Neuronal stem cell (in vitro differentiated cells): ENCODE measurements around the gene KAZN.

Experiments used
- DNase-seq: peaks from one replicate; pipeline ENCODE4 v3.0.0-alpha.2; 2013; ENCODE audit warnings: low spot score
- H2AFZ ChIP-seq: one replicate; pipeline ENCODE4 v1.6.1; 2013; ENCODE audit warnings: mild to moderate bottlenecking, low read length, inconsistent platforms
- H2AK5ac ChIP-seq: 2 replicates; pipeline ENCODE4 v1.6.1; 2013; ENCODE audit warnings: low read depth, mild to moderate bottlenecking, inconsistent platforms, low read length, moderate library complexity, mixed read lengths
- H2BK120ac ChIP-seq: 2 replicates; pipeline ENCODE4 v1.6.1; 2013; ENCODE audit warnings: low read depth, mild to moderate bottlenecking, inconsistent platforms, low read length, moderate library complexity, mixed read lengths
- H2BK12ac ChIP-seq: one replicate; pipeline ENCODE4 v1.6.1; 2013; ENCODE audit warnings: low read length, inconsistent platforms
- H2BK15ac ChIP-seq: 2 replicates; pipeline ENCODE4 v1.6.1; 2013; ENCODE audit warnings: mild to moderate bottlenecking, low read length, inconsistent platforms, mixed read lengths
- H2BK5ac ChIP-seq: one replicate; pipeline ENCODE4 v1.6.1; 2013; ENCODE audit warnings: inconsistent platforms, mild to moderate bottlenecking, low read length, moderate library complexity
- H3K14ac ChIP-seq: one replicate; pipeline ENCODE4 v1.6.1; 2013; ENCODE audit warnings: low read length, inconsistent platforms
- H3K18ac ChIP-seq: 2 replicates; pipeline ENCODE4 v1.6.1; 2013; ENCODE audit warnings: low read length, inconsistent platforms
- H3K23ac ChIP-seq: 2 replicates; pipeline ENCODE4 v1.6.1; 2013; ENCODE audit warnings: low read depth, mild to moderate bottlenecking, mixed read lengths, low read length, inconsistent platforms; ENCODE audit not compliant: poor library complexity
- H3K27ac ChIP-seq: replicated peaks from 3 replicates; pipeline ENCODE4 v1.5.1; 2013; ENCODE audit warnings: low read length, inconsistent platforms
- H3K27me3 ChIP-seq, 3 experiments: 2 replicates each; pipeline ENCODE4 v1.6.1; 2013; ENCODE audit warnings: low read length in 3 of 3, mild to moderate bottlenecking in 2 of 3, inconsistent platforms in 1 of 3, low read depth in 1 of 3, mixed read lengths in 1 of 3, moderate library complexity in 1 of 3; ENCODE audit not compliant: control insufficient read depth in 3 of 3, insufficient read depth in 3 of 3
- H3K36me3 ChIP-seq, 2 donors: replicated peaks in 1 of 2; 2 replicates each; pipeline ENCODE4 v1.6.1; 2013; ENCODE audit warnings: low read length in 2 of 2; ENCODE audit not compliant: control insufficient read depth in 2 of 2, insufficient read depth in 2 of 2
- H3K4ac ChIP-seq: 2 replicates; pipeline ENCODE4 v1.6.1; 2013; ENCODE audit warnings: inconsistent platforms, mild to moderate bottlenecking, low read length, moderate library complexity
- H3K4me1 ChIP-seq, 2 donors: 1 replicate in 1 of 2; 2 replicates in 1 of 2; pipeline ENCODE4 v1.6.1; 2013; ENCODE audit warnings: low read length in 2 of 2, low read depth in 1 of 2; ENCODE audit not compliant: control insufficient read depth in 2 of 2, insufficient read depth in 1 of 2
- H3K4me2 ChIP-seq: one replicate; pipeline ENCODE4 v1.6.1; 2013; ENCODE audit warnings: mild to moderate bottlenecking, low read length, inconsistent platforms; ENCODE audit not compliant: insufficient read depth, poor library complexity, severe bottlenecking
- H3K4me3 ChIP-seq, 2 donors: 2 replicates each; pipeline ENCODE4 v1.5.1; 2013; ENCODE audit warnings: low read length in 2 of 2, mild to moderate bottlenecking in 2 of 2, inconsistent platforms in 1 of 2, moderate library complexity in 1 of 2
- H3K79me1 ChIP-seq: one replicate; pipeline ENCODE4 v1.6.1; 2013; ENCODE audit warnings: low read depth, mild to moderate bottlenecking, inconsistent platforms, low read length, moderate library complexity
- H3K9ac ChIP-seq: one replicate; pipeline ENCODE4 v1.6.1; 2013; ENCODE audit warnings: mild to moderate bottlenecking, low read depth, low read length, inconsistent platforms; ENCODE audit not compliant: poor library complexity
- H3K9me3 ChIP-seq, 2 donors: replicated peaks in 1 of 2; 2 replicates each; pipeline versions ENCODE3 to v1.6.1; 2013; ENCODE audit warnings: low read length in 2 of 2, mild to moderate bottlenecking in 2 of 2, inconsistent platforms in 1 of 2, low read depth in 1 of 2, mixed read lengths in 1 of 2, moderate library complexity in 1 of 2; ENCODE audit not compliant: control insufficient read depth in 2 of 2, insufficient read depth in 1 of 2
- H4K8ac ChIP-seq: one replicate; pipeline ENCODE4 v1.6.1; 2013; ENCODE audit warnings: low read depth, mild to moderate bottlenecking, inconsistent platforms, low read length, moderate library complexity
- H4K91ac ChIP-seq: one replicate; pipeline ENCODE4 v1.6.1; 2013; ENCODE audit warnings: low read length, low read depth, mild to moderate bottlenecking, inconsistent platforms; ENCODE audit not compliant: poor library complexity
- WGBS, 2 donors: extraction: QIAGEN DNeasy Blood & Tissue Kit; methylation state at CpG; one replicate each; pipeline ENCODE4 v1.1.7; 2013; ENCODE audit warnings: missing lambda C conversion rate in 2 of 2, mixed read lengths in 1 of 2; ENCODE audit not compliant: insufficient read length in 2 of 2, insufficient replicate concordance in 1 of 2; ENCODE audit errors: extremely low coverage in 2 of 2; 5-methylcytosine and 5-hydroxymethylcytosine counted together

Gene KAZN

GRCh38 chr1:15151871-15152270, 553.4 kb downstream of the KAZN start:
- Histone ChIP-seq H2AK5ac (no peak overlapping the region), H3K18ac (no peak overlapping the region), H3K27me3 (peaks cover 5 to 41% (median 26%) of the 10 kb centered on the region in 3 experiments), H2BK120ac (no peak overlapping the region), H3K14ac (no peak overlapping the region), H3K79me1 (peaks cover 4% of the 10 kb centered on the region), H3K4me2 (no peak overlapping the region), H3K9ac (no peak overlapping the region), H2AFZ (no peak overlapping the region), H3K9me3 (peaks cover 0 to 2% of the 10 kb centered on the region in 2 donors), H2BK12ac (no peak overlapping the region), H3K36me3 (no peaks in the 10 kb centered on the region), H3K4me1 (peaks cover 2 to 3% of the 10 kb centered on the region in 2 donors), H4K91ac (no peak overlapping the region), H3K4ac (no peak overlapping the region), H3K23ac (no peak overlapping the region), H3K27ac (no peak overlapping the region), H3K4me3 (no peak overlapping the region), H2BK5ac (no peak overlapping the region), H2BK15ac (no peak overlapping the region), H4K8ac (no peak overlapping the region)
- no peak for DNase-seq
- no CpG with 5 or more reads among the region's 3 CpGs for WGBS, 2 donors

GRCh38 chr1:15152318-15153183, 554.1 kb downstream of the KAZN start:
- no peak overlapping the region for H2BK15ac ChIP-seq
- no peak overlapping the region for H2AK5ac ChIP-seq
- DNase-seq = peak; percentile 58
- no peak overlapping the region for H3K4ac ChIP-seq
- peaks cover 4% of the 10 kb centered on the region for H3K79me1 ChIP-seq
- no peak overlapping the region for H4K91ac ChIP-seq
- peaks cover 0 to 2% of the 10 kb centered on the region in 2 donors for H3K9me3 ChIP-seq
- peak overlapping the region; percentile 92 for H3K4me2 ChIP-seq
- no peak overlapping the region for H4K8ac ChIP-seq
- H3K27ac ChIP-seq = no peak overlapping the region
- H3K36me3 ChIP-seq = no peaks in the 10 kb centered on the region
- no peak overlapping the region for H2BK12ac ChIP-seq
- H2BK5ac ChIP-seq = no peak overlapping the region
- WGBS, 2 donors = no CpG with 5 or more reads among the region's 61 CpGs
- no peak overlapping the region for H3K23ac ChIP-seq
- H3K18ac ChIP-seq = peak overlapping the region; percentile 84
- no peak overlapping the region for H2BK120ac ChIP-seq
- H3K4me1 ChIP-seq = peaks cover 2 to 6% of the 10 kb centered on the region in 2 donors
- H3K27me3 ChIP-seq = peaks cover 5 to 41% (median 26%) of the 10 kb centered on the region in 3 experiments
- peak overlapping the region; percentile 71 for H3K9ac ChIP-seq
- no peak overlapping the region for H3K14ac ChIP-seq
- H2AFZ ChIP-seq = peak overlapping the region; percentile 98
- H3K4me3 ChIP-seq = peak overlapping the region; percentile 62 to 74

- Histone ChIP-seq H3K36me3 (no peaks in the 10 kb centered on the region), H4K91ac (no peak within 1 kb of the TSS), H3K4me2 (peak within 1 kb of the TSS; percentile 92), H3K79me1 (peaks cover 4% of the 10 kb centered on the region), H3K9me3 (peaks cover 0 to 2% of the 10 kb centered on the region in 2 donors), H4K8ac (no peak within 1 kb of the TSS), H2AFZ (peak within 1 kb of the TSS; percentile 98), H2AK5ac (peak within 1 kb of the TSS; percentile 18), H2BK12ac (no peak within 1 kb of the TSS), H2BK15ac (peak within 1 kb of the TSS; percentile 59), H3K4me3 (peak within 1 kb of the TSS; percentile 62 to 87), H3K9ac (peak within 1 kb of the TSS; percentile 79), H3K23ac (no peak within 1 kb of the TSS), H3K14ac (no peak within 1 kb of the TSS), H3K18ac (peak within 1 kb of the TSS; percentile 84), H3K27ac (no peak within 1 kb of the TSS), H3K4me1 (peaks cover 3 to 6% of the 10 kb centered on the region in 2 donors), H2BK120ac (peak within 1 kb of the TSS; percentile 16), H3K27me3 (peaks cover 5 to 41% (median 19%) of the 10 kb centered on the region in 3 experiments), H3K4ac (no peak within 1 kb of the TSS), H2BK5ac (peak within 1 kb of the TSS; percentile 43)
- DNase-seq = peak; percentile 75
- no CpG with 5 or more reads among the region's 56 CpGs for whole genome bisulfite sequencing, 2 donors
Observed at GRCh38 chr1:15153184-15153841, 554.8 kb downstream of the KAZN start, which contains the start of gene TMEM51. TSS of gene TMEM51 (plus strand) at chr1:15153747. CDS start at chr1:15215088, 61,341 bp downstream.
